Activated CD4-positive, alpha-beta T cell treated with anti-CD3 and anti-CD28 coated beads, Interleukin-2, Interleukin-6, amounts not matched to agents 100 ng/mL and 50 ng/mL, durations not matched to agents 16 hours and 8 hours (primary cell): ENCODE measurements around the gene DCTN2.
A peak's percentile ranks its signal among the peaks of the same experiment; 100 is the strongest.
"Not testable (repeated sequence)": the region's sequence is repeated elsewhere in the genome, so short reads cannot be mapped to it uniquely, and the experiment has no call there.

Source experiments
- DNase-seq: peaks from one replicate; pipeline ENCODE4 v3.0.0-alpha.2; 2020

DCTN2 gene

GRCh38 chr12:57525615-57526383 lies 21.2 kb downstream of the DCTN2 start:
- DNase-seq, result no peak

- no peak for DNase-seq
These were observed 22.0 kb downstream of the DCTN2 start for GRCh38 chr12:57524814-57525614.

GRCh38 chr12:57523706-57524614 lies 23.0 kb downstream of the DCTN2 start:
- no peak for DNase-seq

- no peak for DNase-seq
These were observed 23.9 kb downstream of the DCTN2 start for GRCh38 chr12:57522887-57523705.

GRCh38 chr12:57522011-57522886 lies 24.7 kb downstream of the DCTN2 start, which contains the start of gene MBD6:
Gene MBD6, plus strand, starts transcription at chr12:57522824. Its CDS starts 1,480 bp downstream, at chr12:57524304.
- peak; percentile 91 for DNase-seq

GRCh38 chr12:57521525-57522010 lies 25.4 kb downstream of the DCTN2 start:
- no peak for DNase-seq

- DNase-seq, result peak; percentile 100
These were observed 26.8 kb downstream of the DCTN2 start, which contains the start of gene DDIT3 for GRCh38 chr12:57520053-57520818. Gene DDIT3, minus strand, starts transcription at chr12:57520514. Its CDS starts 3,108 bp downstream, at chr12:57517406.

- peak; percentile 50 for DNase-seq
These were observed 27.3 kb downstream of the DCTN2 start for GRCh38 chr12:57519796-57520052.

GRCh38 chr12:57518920-57519795 lies 27.8 kb downstream of the DCTN2 start:
- DNase-seq, result peak; percentile 36

GRCh38 chr12:57518176-57518919 lies 28.6 kb downstream of the DCTN2 start:
- no peak for DNase-seq

GRCh38 chr12:57517718-57518117 lies 29.3 kb downstream of the DCTN2 start:
- DNase-seq, result not testable (repeated sequence)

GRCh38 chr12:57517187-57517586 lies 29.8 kb downstream of the DCTN2 start:
- DNase-seq, result no peak

GRCh38 chr12:57516617-57517153 lies 30.3 kb downstream of the DCTN2 start:
- no peak for DNase-seq

GRCh38 chr12:57515934-57516541 lies 31.0 kb downstream of the DCTN2 start:
- no peak for DNase-seq

- no peak for DNase-seq
These were observed 31.5 kb downstream of the DCTN2 start for GRCh38 chr12:57515408-57515933.

- no peak for DNase-seq
These were observed 32.1 kb downstream of the DCTN2 start for GRCh38 chr12:57514720-57515407.

- not testable (repeated sequence) for DNase-seq
These were observed 32.7 kb downstream of the DCTN2 start for GRCh38 chr12:57514246-57514645.
